A549 treated with GW870086 at 1 μM for 4 hours (cell line): Measurements from ENCODE around the gene NDUFV2. TPM values are rescaled to one million over a fixed set of nuclear protein-coding genes. Genes with fewer than 3 reads are reported as not detected.

ENCODE experiments used
- total RNA-seq: library from RNA; stranded (reverse); fragments of 200-300 nt; extraction: Qiagen RNA extraction; gene quantifications from 5 replicates; pipeline ENCODE4 v1.2.3, GENCODE V29; 2022; ENCODE audit warnings: low read depth

Gene NDUFV2
- 125 to 139 TPM (median 131 TPM) in 5 replicates for total RNA-seq

GRCh38 chr18:9102508-9103375 lies at the start of gene NDUFV2:
Gene NDUFV2, plus strand, starts transcription at chr18:9102699. Its CDS starts 45 bp downstream, at chr18:9102744.

DNA sequence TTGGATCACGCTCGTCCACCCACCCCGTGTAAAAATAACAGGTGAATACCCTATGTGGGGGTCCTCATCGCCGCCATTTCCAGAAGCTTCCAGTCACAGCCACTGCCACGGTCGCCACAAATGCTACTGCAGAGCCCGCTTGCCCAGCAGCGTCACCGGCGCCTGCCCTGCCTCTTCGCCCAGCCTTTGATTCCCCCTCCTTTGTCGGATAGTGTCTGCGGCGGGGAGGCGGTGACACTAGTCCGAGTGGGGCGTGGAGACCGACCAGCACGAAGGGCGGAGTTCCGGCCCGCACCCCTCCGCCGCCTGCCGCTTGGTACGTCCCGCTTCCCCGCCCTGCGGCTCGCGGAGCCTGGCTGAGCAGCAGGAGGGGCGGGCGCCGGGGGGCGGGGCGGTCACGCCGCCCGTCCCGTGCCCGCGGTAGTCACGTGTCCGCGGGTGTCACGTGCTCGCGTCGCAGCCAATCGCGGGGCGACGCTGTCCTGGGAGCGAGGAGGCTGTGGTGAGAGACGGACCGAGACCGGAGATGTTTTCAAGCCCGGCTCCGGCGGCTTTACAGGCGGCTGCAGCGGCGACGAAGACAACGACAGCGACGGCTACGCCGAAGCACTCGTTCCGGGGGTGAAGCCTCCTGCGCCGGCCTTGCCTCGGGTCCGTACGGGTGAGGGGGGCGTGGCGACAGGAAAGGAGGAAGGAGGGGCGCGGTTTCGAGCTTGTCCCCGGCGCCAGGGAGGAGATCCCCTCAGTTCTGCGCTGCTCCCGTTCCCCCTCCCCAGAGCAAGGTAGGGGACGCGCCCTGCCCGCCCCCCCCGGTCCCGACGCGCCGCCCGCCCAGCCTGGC lies 34.0 kb downstream of the NDUFV2 start, which contains the start of gene ANKRD12:
Gene ANKRD12, plus strand, starts transcription at position 467 of the 841 bp plus-strand sequence. CDS start 45,652 bp downstream, outside the sequence.

Other genes with a start within 250 kb of the NDUFV2 start
- gene ANKRD12, start 34.1 kb downstream of the NDUFV2 start, total RNA-seq: 2.3 to 4.8 TPM (median 4.2 TPM) in 5 replicates
- gene TWSG1, start 232.1 kb downstream of the NDUFV2 start, total RNA-seq: 13.6 to 19.9 TPM (median 16.0 TPM) in 5 replicates